SK-N-SH (cell line): Measurements from ENCODE around the gene ZNF892. TPM values are rescaled to one million over a fixed set of nuclear protein-coding genes. Genes with fewer than 3 reads are reported as not detected.

Experiments
- CTCF ChIA-PET: fragments of 300-600, 350-600 bp; formaldehyde crosslinking; extraction: SDS; loops from one replicate; lab custom pipeline; 2021; lab: Yijun Ruan, JAX
- POLR2A ChIA-PET: fragments of 350-600 bp; sonication (Branson Sonifier 250); formaldehyde crosslinking; extraction: SDS; loops from one replicate; lab custom pipeline; 2020; ENCODE audit warnings: antibody characterized with exemption, inconsistent platforms; lab: Yijun Ruan, JAX
- DNase-seq: peaks from one replicate; pipeline ENCODE4 v3.0.0; 2012
- H2AFZ ChIP-seq: fragments of 200-600 bp; sonication (generic); 2 replicates; pipeline ENCODE4 v1.8.1; 2016; ENCODE audit warnings: antibody characterized with exemption, mild to moderate bottlenecking, low read depth
- H3F3A ChIP-seq: fragments of 200-600 bp; sonication (generic); replicated peaks from 2 replicates; pipeline ENCODE3; 2016; ENCODE audit warnings: antibody characterized with exemption, mild to moderate bottlenecking; ENCODE audit not compliant: insufficient read depth
- H3K27ac ChIP-seq, 2 experiments: fragments of 200-500 bp in 1 of 2; fragments of 200-600 bp in 1 of 2; sonication (Bioruptor generic) in 1 of 2; sonication (generic), shearing (Covaris generic) in 1 of 2; 2 replicates each; pipeline versions ENCODE4 v1.5.1 to v1.6.1; 2014 to 2016; ENCODE audit warnings: low read depth in 2 of 2, inconsistent platforms in 1 of 2, low read length in 1 of 2, mild to moderate bottlenecking in 1 of 2, mixed read lengths in 1 of 2
- H3K27me3 ChIP-seq: fragments of 200-600 bp; sonication (generic), shearing (Covaris generic); 2 replicates; pipeline ENCODE4 v1.6.1; 2016; ENCODE audit warnings: mixed run types; ENCODE audit not compliant: insufficient read depth
- H3K36me3 ChIP-seq, 2 experiments: fragments of 200-500 bp in 1 of 2; fragments of 200-600 bp in 1 of 2; sonication (Bioruptor generic) in 1 of 2; sonication (generic) in 1 of 2; replicated peaks in 1 of 2; 2 replicates each; pipeline versions ENCODE3 to v1.5.1; 2014 to 2016; ENCODE audit warnings: low read length in 1 of 2, mild to moderate bottlenecking in 1 of 2; ENCODE audit not compliant: insufficient read depth in 2 of 2, control insufficient read depth in 1 of 2
- H3K4me1 ChIP-seq, 2 experiments: fragments of 200-500 bp in 1 of 2; fragments of 200-600 bp in 1 of 2; sonication (Bioruptor generic) in 1 of 2; sonication (generic), shearing (Covaris generic) in 1 of 2; 2 replicates each; pipeline versions ENCODE4 v1.5.1 to v1.6.1; 2014 to 2016; ENCODE audit warnings: low read depth in 1 of 2, low read length in 1 of 2, mixed run types in 1 of 2; ENCODE audit not compliant: insufficient read depth in 2 of 2, control insufficient read depth in 1 of 2
- H3K4me2 ChIP-seq: fragments of 200-600 bp; sonication (generic), shearing (Covaris generic); 2 replicates; pipeline ENCODE4 v1.6.1; 2017; ENCODE audit warnings: mixed run types
- H3K4me3 ChIP-seq, 2 experiments: fragments of 200-500 bp in 1 of 2; fragments of 200-600 bp in 1 of 2; sonication (Bioruptor generic) in 1 of 2; sonication (generic), shearing (Covaris generic) in 1 of 2; 2 replicates each; pipeline versions ENCODE4 v1.5.1 to v1.8.1; 2014 to 2016; ENCODE audit warnings: low read depth in 2 of 2, inconsistent platforms in 1 of 2, low read length in 1 of 2, mild to moderate bottlenecking in 1 of 2, mixed read lengths in 1 of 2, moderate library complexity in 1 of 2
- H3K79me2 ChIP-seq: fragments of 200-600 bp; sonication (generic); 2 replicates; pipeline ENCODE4 v1.8.1; 2017; ENCODE audit warnings: mild to moderate bottlenecking; ENCODE audit not compliant: insufficient read depth
- H3K9ac ChIP-seq: fragments of 200-600 bp; sonication (generic); 2 replicates; pipeline ENCODE4 v1.6.1; 2017; ENCODE audit warnings: mixed run types
- H3K9me2 ChIP-seq: fragments of 200-600 bp; sonication (generic); 2 replicates; pipeline ENCODE4 v1.6.1; 2017; ENCODE audit warnings: mixed run types
- H3K9me3 ChIP-seq: fragments of 200-600 bp; sonication (generic); 2 replicates; pipeline ENCODE4 v1.6.1; 2017; ENCODE audit warnings: mixed run types, mild to moderate bottlenecking, moderate library complexity
- H4K20me1 ChIP-seq: fragments of 200-600 bp; sonication (generic); 2 replicates; pipeline ENCODE4 v1.6.1; 2017; ENCODE audit warnings: mild to moderate bottlenecking, mixed run types; ENCODE audit not compliant: insufficient read depth
- CHD2 ChIP-seq: fragments of 150-350 bp; IDR thresholded peaks from 2 replicates; pipeline ENCODE4 v1.6.1; 2018; ENCODE audit warnings: low read length; ENCODE audit not compliant: partially characterized antibody
- CTCF ChIP-seq: fragments of 200-600 bp; sonication (generic); IDR thresholded peaks from 2 replicates; pipeline ENCODE4 v1.6.1; 2017; ENCODE audit warnings: antibody characterized with exemption, mild to moderate bottlenecking, moderate library complexity
- EP300 ChIP-seq, 2 experiments: IDR thresholded peaks; 2 replicates each; pipeline versions ENCODE4 v1.4.0 to v1.6.1; 2012; ENCODE audit warnings: borderline replicate concordance in 1 of 2, low read depth in 1 of 2, low read length in 1 of 2
- GABPA ChIP-seq: IDR thresholded peaks from 2 replicates; pipeline ENCODE4 v1.4.0; 2012; ENCODE audit warnings: low read depth, mild to moderate bottlenecking
- IRF3 ChIP-seq: fragments of 150-350 bp; IDR thresholded peaks from 2 replicates; pipeline ENCODE4 v1.6.1; 2016; ENCODE audit warnings: mild to moderate bottlenecking, low read depth, low read length
- JUND ChIP-seq: IDR thresholded peaks from 2 replicates; pipeline ENCODE4 v1.4.0; 2012
- MAX ChIP-seq: IDR thresholded peaks from 2 replicates; pipeline ENCODE4 v1.4.0; 2012; ENCODE audit warnings: low read depth
- MEF2A ChIP-seq: IDR thresholded peaks from 2 replicates; pipeline ENCODE4 v1.4.0; 2012; ENCODE audit warnings: low read depth, borderline replicate concordance
- NFIC ChIP-seq: IDR thresholded peaks from 2 replicates; pipeline ENCODE4 v1.4.0; 2012; ENCODE audit warnings: borderline replicate concordance
- PBX3 ChIP-seq: IDR thresholded peaks from 2 replicates; pipeline ENCODE4; 2012
- RAD21 ChIP-seq: IDR thresholded peaks from 2 replicates; pipeline ENCODE4 v1.6.1; 2012; ENCODE audit warnings: mild to moderate bottlenecking, low read length
- RCOR1 ChIP-seq: fragments of 150-350 bp; IDR thresholded peaks from 2 replicates; pipeline ENCODE4 v1.6.1; 2017; ENCODE audit warnings: antibody characterized with exemption, low read length
- REST ChIP-seq: IDR thresholded peaks from 2 replicates; pipeline ENCODE4 v1.6.1; 2012; ENCODE audit warnings: mild to moderate bottlenecking, low read depth, low read length, moderate library complexity
- USF2 ChIP-seq: fragments of 150-350 bp; IDR thresholded peaks from 2 replicates; pipeline ENCODE4 v1.6.1; 2017; ENCODE audit warnings: antibody characterized with exemption, low read length, low read depth, borderline replicate concordance
- WGBS: methylation state at CpG from one replicate; pipeline ENCODE4 v1.1.6; 2017; ENCODE audit warnings: low lambda C conversion rate; 5-methylcytosine and 5-hydroxymethylcytosine counted together
- polyA plus RNA-seq, 3 experiments: library from polyadenylated mRNA; depleted of rRNA; stranded (reverse); fragments of >200 nt; gene quantifications; 2 replicates each; pipeline ENCODE4 v1.2.3, GENCODE V29; 2012

ZNF892 gene
- polyA plus RNA-seq, 1 of the 3 experiments (the other 2 are of a cell fraction): 1.4 TPM

- no peaks in the 10 kb centered on the region; the same call in 1 of the 2 replicates for H3K27me3 ChIP-seq
- no peaks in the 10 kb centered on the region for H3K9me3 ChIP-seq
- H3K4me3 ChIP-seq: no peak overlapping the region
- no peak overlapping the region for H2AFZ ChIP-seq
- ChIA-PET POLR2A (no interaction called here), CTCF (interaction anchor here (1.0 kb wide), 1 partner anchor 27 kb away, joined by 3 read pairs; no protein-coding TSS in a partner anchor)
- H3F3A ChIP-seq: peaks cover 7% of the 10 kb centered on the region
- H3K4me1 ChIP-seq: no peaks in the 10 kb centered on the region; a peak in 1 of 4 replicates
- TF ChIP-seq GABPA (no peak), PBX3 (no peak), CHD2 (no peak), MEF2A (no peak), RAD21 (no peak), JUND (no peak), MAX (no peak), REST (no peak), NFIC (no peak), EP300 (IDR thresholded peaks at IDR 0.05; ENCODE audit: borderline replicate concordance in 1 of 2, low read depth in 1 of 2, low read length in 1 of 2) (no peak), RCOR1 (no peak), CTCF (no peak), USF2 (no peak), IRF3 (no peak)
- H3K4me2 ChIP-seq: no peak overlapping the region
- H3K9ac ChIP-seq: no peak overlapping the region
- no peaks in the 10 kb centered on the region for H3K79me2 ChIP-seq
- H3K36me3 ChIP-seq: peaks cover 4 to 7% of the 10 kb centered on the region in 2 experiments
- H3K9me2 ChIP-seq: no peaks in the 10 kb centered on the region
- H3K27ac ChIP-seq: no peak overlapping the region
- WGBS: 14% methylated on average over 2 of the region's 2 CpGs
- no peak for DNase-seq
- H4K20me1 ChIP-seq: no peaks in the 10 kb centered on the region
These were observed 2.9 kb upstream of the ZNF892 start for GRCh38 chr2:95204396-95204795.
